NCI-H774 (cell line): Measurements from ENCODE around the gene DOLPP1.
A peak's percentile ranks its signal among the peaks of the same experiment; 100 is the strongest.

Source experiments
- DNase-seq: peaks from one replicate; lab custom pipeline; 2025; lab: John Stamatoyannopoulos, UW

The DOLPP1 gene

GRCh38 chr9:129139233-129139992 lies 58.5 kb downstream of the DOLPP1 start:
- DNase-seq: peak; percentile 54

DNA sequence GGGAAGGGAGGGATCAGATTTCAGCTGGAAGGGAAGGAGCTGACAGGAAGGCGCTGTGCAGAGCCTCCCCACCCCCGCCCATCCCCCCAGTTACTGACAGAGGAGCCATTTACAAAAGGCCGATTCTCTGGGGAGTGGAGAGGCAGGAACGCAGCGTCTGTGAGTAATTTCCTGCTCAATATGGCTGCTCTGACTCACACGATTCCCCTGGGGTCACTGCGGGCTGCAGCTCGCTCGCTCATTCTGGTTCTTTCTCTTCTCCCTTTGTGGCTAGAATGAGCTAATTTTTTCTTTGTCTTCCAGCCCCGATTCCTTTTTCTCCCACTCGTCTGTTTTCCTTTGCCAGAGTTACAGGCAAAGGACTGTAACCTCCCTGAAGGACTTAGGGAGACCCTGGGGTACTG lies 59.1 kb downstream of the DOLPP1 start:
- DNase-seq: no peak
